Caco-2 (cell line): ENCODE measurements around the gene ERC2. TPM values are rescaled to one million over a fixed set of nuclear protein-coding genes. Genes with fewer than 3 reads are reported as not detected.
A peak's percentile ranks its signal among the peaks of the same experiment; 100 is the strongest.

Source experiments
- BruUV-seq: library from RNA; stranded (reverse); fragments of 400-500 nt; replicated peaks from 2 replicates; lab custom pipeline; 2021; lab: Mats Ljungman, UMichigan
- CTCF ChIA-PET: fragments of 300-600 bp; sonication (Branson Sonifier 250); formaldehyde crosslinking; loops from one replicate; lab custom pipeline; 2022; ENCODE audit warnings: antibody characterized with exemption; lab: Charles Lee
- POLR2A ChIA-PET: fragments of 300-600 bp; sonication (Branson Sonifier 250); formaldehyde crosslinking; loops from one replicate; lab custom pipeline; 2022; ENCODE audit warnings: antibody characterized with exemption; lab: Charles Lee
- DNase-seq, 2 experiments: peaks; one replicate each; pipeline versions ENCODE4 v3.0.0 to v3.0.0-alpha.2; 2020 to 2022
- H3K27me3 ChIP-seq: replicated peaks from 2 replicates; pipeline ENCODE4 v1.6.0; 2011; ENCODE audit warnings: low read length; ENCODE audit not compliant: control insufficient read depth, insufficient read depth
- H3K36me3 ChIP-seq: 2 replicates; pipeline ENCODE4 v1.5.1; 2011; ENCODE audit warnings: low read length; ENCODE audit not compliant: control insufficient read depth, insufficient read depth
- H3K4me1 ChIP-seq: fragments of 250-450 bp; sonication (Bioruptor Pico); 2 replicates; pipeline ENCODE4 v1.5.1; 2020; ENCODE audit warnings: mild to moderate bottlenecking
- H3K4me3 ChIP-seq: 2 replicates; pipeline ENCODE4 v1.5.1; 2011; ENCODE audit warnings: low read depth, mild to moderate bottlenecking, control low read depth, low read length
- H3K9me3 ChIP-seq: fragments of 250-450 bp; sonication (Bioruptor Pico); 2 replicates; pipeline ENCODE4 v1.5.1; 2020; ENCODE audit warnings: mild to moderate bottlenecking, moderate library complexity
- H3K27ac Mint-ChIP-seq: one replicate; pipeline ENCODE4 v1.8.0; 2022; ENCODE audit warnings: mixed read lengths; ENCODE audit not compliant: unreplicated experiment
- H3K27me3 Mint-ChIP-seq: one replicate; pipeline ENCODE4 v1.8.0; 2022; ENCODE audit warnings: mixed read lengths; ENCODE audit not compliant: insufficient read depth, unreplicated experiment
- H3K36me3 Mint-ChIP-seq: one replicate; pipeline ENCODE4 v1.8.0; 2022; ENCODE audit warnings: mild to moderate bottlenecking, mixed read lengths; ENCODE audit not compliant: insufficient read depth, unreplicated experiment
- H3K4me1 Mint-ChIP-seq: one replicate; pipeline ENCODE4 v1.8.0; 2022; ENCODE audit warnings: low read depth, mixed read lengths; ENCODE audit not compliant: unreplicated experiment
- H3K4me3 Mint-ChIP-seq: one replicate; pipeline ENCODE4 v1.8.0; 2022; ENCODE audit warnings: mild to moderate bottlenecking, moderate library complexity, mixed read lengths; ENCODE audit not compliant: unreplicated experiment
- H3K9me3 Mint-ChIP-seq: one replicate; pipeline ENCODE4 v1.8.0; 2022; ENCODE audit warnings: mixed read lengths; ENCODE audit not compliant: unreplicated experiment
- intact Hi-C: fragments of 100-400 bp; cut with micrococcal nuclease; formaldehyde crosslinking; loops from one replicate; pipeline ENCODE4 v1.10.0; 2022; ENCODE audit not compliant: unreplicated experiment
- total RNA-seq: library from RNA; stranded (reverse); gene quantifications from 2 replicates; pipeline ENCODE4 v1.2.3, GENCODE V29; 2022
- TF ChIP-seq, protein P1 (sequence below), 2 experiments: fragments of 200-600 bp in 1 of 2; IDR thresholded peaks; 1 replicate in 1 of 2; 2 replicates in 1 of 2; pipeline versions ENCODE4 v1.5.1 to v1.8.0; 2011 to 2022; ENCODE audit warnings: antibody characterized with exemption in 1 of 2, control low read depth in 1 of 2, inconsistent platforms in 1 of 2, low read depth in 1 of 2, low read length in 1 of 2, mild to moderate bottlenecking in 1 of 2, moderate library complexity in 1 of 2; ENCODE audit not compliant: insufficient read depth in 1 of 2, severe bottlenecking in 1 of 2, unreplicated experiment in 1 of 2

Gene ERC2
- total RNA-seq, 1 experiment from 2014 or later, result 0.54 TPM

DNA sequence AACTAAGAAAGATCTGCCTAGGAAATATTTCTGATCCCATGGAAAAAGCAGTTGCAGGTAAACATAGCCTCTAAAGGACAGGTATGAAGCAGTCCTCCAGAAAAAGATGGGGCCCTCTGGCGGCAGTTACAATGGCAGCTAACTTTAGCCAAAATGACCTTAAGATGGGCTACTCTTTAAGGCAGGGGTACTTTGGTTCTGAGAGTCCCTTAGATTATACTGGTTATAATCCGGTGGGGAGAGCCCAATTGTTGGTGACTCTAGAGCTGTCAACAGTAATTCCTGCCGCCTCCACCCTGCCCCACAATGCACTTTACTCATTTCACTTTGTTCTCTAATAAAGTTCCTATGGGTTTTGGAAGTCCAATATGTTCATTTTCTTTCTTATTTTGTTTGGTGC, 568.4 kb downstream of the ERC2 start:
- Histone ChIP-seq H3K27me3 (no peaks in the 10 kb centered on the region), H3K36me3 (no peaks in the 10 kb centered on the region), H3K4me3 (no peak overlapping the region), H3K4me1 (no peaks in the 10 kb centered on the region), H3K9me3 (no peaks in the 10 kb centered on the region)
- Mint-ChIP-seq H3K9me3 (no peaks in the 10 kb centered on the region), H3K27ac (no peak overlapping the region), H3K4me1 (no peaks in the 10 kb centered on the region), H3K36me3 (no peaks in the 10 kb centered on the region), H3K27me3 (no peaks in the 10 kb centered on the region), H3K4me3 (no peak overlapping the region)
- ChIA-PET POLR2A (no interaction called here), CTCF (no interaction called here)
- TF ChIP-seq, protein P1, sequence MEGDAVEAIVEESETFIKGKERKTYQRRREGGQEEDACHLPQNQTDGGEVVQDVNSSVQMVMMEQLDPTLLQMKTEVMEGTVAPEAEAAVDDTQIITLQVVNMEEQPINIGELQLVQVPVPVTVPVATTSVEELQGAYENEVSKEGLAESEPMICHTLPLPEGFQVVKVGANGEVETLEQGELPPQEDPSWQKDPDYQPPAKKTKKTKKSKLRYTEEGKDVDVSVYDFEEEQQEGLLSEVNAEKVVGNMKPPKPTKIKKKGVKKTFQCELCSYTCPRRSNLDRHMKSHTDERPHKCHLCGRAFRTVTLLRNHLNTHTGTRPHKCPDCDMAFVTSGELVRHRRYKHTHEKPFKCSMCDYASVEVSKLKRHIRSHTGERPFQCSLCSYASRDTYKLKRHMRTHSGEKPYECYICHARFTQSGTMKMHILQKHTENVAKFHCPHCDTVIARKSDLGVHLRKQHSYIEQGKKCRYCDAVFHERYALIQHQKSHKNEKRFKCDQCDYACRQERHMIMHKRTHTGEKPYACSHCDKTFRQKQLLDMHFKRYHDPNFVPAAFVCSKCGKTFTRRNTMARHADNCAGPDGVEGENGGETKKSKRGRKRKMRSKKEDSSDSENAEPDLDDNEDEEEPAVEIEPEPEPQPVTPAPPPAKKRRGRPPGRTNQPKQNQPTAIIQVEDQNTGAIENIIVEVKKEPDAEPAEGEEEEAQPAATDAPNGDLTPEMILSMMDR (IDR thresholded peaks at IDR 0.05; ENCODE audit: insufficient read depth in 1 of 2, low read depth in 1 of 2, low read length in 1 of 2, severe bottlenecking in 1 of 2, unreplicated experiment in 1 of 2), result peak; percentile 65 to 74
- DNase-seq, result peak; percentile 43 to 53
- BruUV-seq, result no TSS peak
- intact Hi-C loops, result loop anchor here (1.0 to 5.0 kb wide), 5 partner anchors 142 to 1048 kb away; partner anchors contain the start of gene WNT5A

DNA sequence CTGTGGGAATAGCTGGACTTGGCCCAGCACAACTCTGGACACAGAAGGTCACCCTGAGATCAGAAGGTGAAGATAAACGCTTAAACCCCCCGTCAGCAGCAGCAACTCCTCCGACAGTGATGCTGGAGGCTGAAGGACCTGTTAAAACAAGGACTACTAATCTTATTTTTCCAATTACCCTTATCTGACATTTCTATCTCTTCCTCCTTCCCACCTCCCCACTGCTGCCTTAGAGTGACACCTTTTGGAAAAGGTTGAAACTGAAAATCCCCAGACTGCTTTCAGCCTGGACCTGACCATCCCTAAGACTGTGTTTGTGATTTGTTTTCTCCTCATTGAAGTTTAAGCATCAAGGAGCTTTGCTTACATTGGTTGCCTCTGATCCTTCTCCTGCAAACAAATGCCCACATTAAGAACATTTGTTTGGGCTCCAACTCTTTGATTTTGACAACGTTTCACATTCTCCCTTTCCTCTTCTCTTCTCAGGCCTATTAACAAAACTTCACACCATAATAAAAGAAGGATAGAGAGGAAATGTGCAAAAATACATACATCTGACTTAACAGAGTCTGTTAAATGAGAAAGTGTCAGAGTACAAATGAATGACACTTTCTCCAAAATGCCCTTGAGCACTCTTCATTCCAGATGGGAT, 570.6 kb downstream of the ERC2 start:
- H3K27me3 Mint-ChIP-seq, result peaks cover 3% of the 10 kb centered on the region
- no peaks in the 10 kb centered on the region for H3K9me3 Mint-ChIP-seq
- no peaks in the 10 kb centered on the region for H3K9me3 ChIP-seq
- ChIA-PET POLR2A (no interaction called here), CTCF (no interaction called here)
- no peak overlapping the region for H3K4me3 ChIP-seq
- peak in 1 of 2 experiments; percentile 32 for DNase-seq
- no peak overlapping the region for H3K4me3 Mint-ChIP-seq
- no peaks in the 10 kb centered on the region for H3K36me3 Mint-ChIP-seq
- no peaks in the 10 kb centered on the region for H3K36me3 ChIP-seq
- TF ChIP-seq, protein P1 (IDR thresholded peaks at IDR 0.05; ENCODE audit: insufficient read depth in 1 of 2, low read depth in 1 of 2, low read length in 1 of 2, severe bottlenecking in 1 of 2, unreplicated experiment in 1 of 2), result peak; percentile 33 to 40
- BruUV-seq, result no TSS peak
- no peaks in the 10 kb centered on the region for H3K27me3 ChIP-seq
- no peaks in the 10 kb centered on the region for H3K4me1 ChIP-seq
- no peak overlapping the region for H3K27ac Mint-ChIP-seq
- intact Hi-C loops, result loop anchor here (5.0 kb wide), 3 partner anchors 390 to 1045 kb away; partner anchors contain the start of gene WNT5A
- no peaks in the 10 kb centered on the region for H3K4me1 Mint-ChIP-seq

DNA sequence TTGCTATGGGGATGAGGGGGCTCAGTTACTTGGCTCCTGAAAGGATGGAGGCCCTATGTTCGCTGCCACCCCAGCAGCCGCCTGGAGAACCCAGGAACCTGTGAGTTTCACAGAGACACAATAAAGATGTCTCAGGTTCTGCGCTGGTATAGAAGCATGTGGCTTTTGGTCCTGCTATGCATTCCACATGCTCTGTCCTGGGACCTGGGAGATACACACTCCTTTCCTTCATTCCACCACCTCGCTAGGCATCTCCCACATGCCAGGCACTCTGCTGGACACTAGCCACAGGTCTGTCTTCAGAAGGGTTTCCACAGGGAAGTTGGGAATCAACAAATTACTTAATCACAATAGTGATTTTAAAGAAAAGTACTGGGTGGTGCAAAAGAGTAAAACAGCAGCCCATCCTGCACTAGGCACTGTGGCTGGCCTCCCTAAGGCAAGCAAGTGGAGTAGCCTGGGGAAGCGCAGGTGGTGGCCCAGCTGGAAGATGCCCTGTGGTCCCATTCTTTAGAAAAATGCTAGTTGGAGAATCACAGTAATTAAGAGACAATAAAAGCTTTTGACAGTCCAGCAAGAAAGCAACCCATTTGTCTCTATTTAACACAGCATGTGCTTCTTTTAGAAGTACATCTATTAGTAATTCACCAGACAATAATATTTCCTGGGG, 572.2 kb downstream of the ERC2 start:
- no peak overlapping the region for H3K4me3 ChIP-seq
- no peaks in the 10 kb centered on the region for H3K36me3 ChIP-seq
- no peaks in the 10 kb centered on the region for H3K27me3 ChIP-seq
- no peak for DNase-seq
- Mint-ChIP-seq H3K27ac (no peak overlapping the region), H3K4me3 (no peak overlapping the region), H3K27me3 (peaks cover 3% of the 10 kb centered on the region), H3K36me3 (no peaks in the 10 kb centered on the region), H3K9me3 (no peaks in the 10 kb centered on the region), H3K4me1 (no peaks in the 10 kb centered on the region)
- no TSS peak for BruUV-seq
- intact Hi-C loops, result loop anchor here (5.0 kb wide), 3 partner anchors 389 to 1044 kb away; partner anchors contain the start of gene WNT5A
- TF ChIP-seq, protein P1 (IDR thresholded peaks at IDR 0.05; ENCODE audit: insufficient read depth in 1 of 2, low read depth in 1 of 2, low read length in 1 of 2, severe bottlenecking in 1 of 2, unreplicated experiment in 1 of 2), result no peak
- no peaks in the 10 kb centered on the region for H3K4me1 ChIP-seq
- no peaks in the 10 kb centered on the region for H3K9me3 ChIP-seq
- CTCF ChIA-PET, result no interaction called here
- POLR2A ChIA-PET, result no interaction called here
